ENCODE data around the gene PALLD.

DNA sequence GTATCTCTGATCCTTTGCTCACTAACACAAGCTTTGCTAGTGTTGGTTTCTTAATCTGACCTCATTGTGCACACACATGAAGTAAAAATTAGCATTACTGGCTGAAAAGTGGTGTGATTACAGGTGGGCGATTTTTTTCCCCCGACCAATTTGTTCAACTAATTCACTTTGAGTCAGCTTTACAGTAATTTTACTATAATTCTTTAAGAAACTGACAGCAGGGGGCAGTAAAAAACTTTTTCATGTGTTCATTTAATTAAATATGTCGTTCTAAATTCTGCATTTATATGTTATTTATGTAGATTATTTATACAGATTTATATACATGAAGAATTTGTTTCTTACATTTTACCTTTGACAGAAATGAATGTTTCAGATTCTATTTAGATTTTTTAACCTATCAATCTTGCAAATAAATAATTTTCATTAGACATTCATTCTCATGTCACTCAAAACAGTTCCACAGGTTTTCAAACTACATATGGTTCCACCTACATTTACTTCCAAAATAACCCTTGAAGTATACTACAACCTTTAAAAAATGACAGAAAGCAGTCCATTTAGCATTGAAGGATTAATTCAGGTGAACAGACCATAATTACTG, 17.5 kb downstream of the PALLD start:
- TF ChIP-seq CTCF (IDR thresholded peaks at IDR 0.05; ENCODE audit: low read length) (peak; percentile 43), EZH2 (IDR thresholded peaks at IDR 0.05; ENCODE audit: borderline replicate concordance, low read length) (no peak)
